ENCODE data around the gene PHACTR3. TPM values are rescaled to one million over a fixed set of nuclear protein-coding genes. Genes with fewer than 3 reads are reported as not detected.

Gene PHACTR3
- total RNA-seq, 1 donor from 2014 or later = 1.6 TPM

DNA sequence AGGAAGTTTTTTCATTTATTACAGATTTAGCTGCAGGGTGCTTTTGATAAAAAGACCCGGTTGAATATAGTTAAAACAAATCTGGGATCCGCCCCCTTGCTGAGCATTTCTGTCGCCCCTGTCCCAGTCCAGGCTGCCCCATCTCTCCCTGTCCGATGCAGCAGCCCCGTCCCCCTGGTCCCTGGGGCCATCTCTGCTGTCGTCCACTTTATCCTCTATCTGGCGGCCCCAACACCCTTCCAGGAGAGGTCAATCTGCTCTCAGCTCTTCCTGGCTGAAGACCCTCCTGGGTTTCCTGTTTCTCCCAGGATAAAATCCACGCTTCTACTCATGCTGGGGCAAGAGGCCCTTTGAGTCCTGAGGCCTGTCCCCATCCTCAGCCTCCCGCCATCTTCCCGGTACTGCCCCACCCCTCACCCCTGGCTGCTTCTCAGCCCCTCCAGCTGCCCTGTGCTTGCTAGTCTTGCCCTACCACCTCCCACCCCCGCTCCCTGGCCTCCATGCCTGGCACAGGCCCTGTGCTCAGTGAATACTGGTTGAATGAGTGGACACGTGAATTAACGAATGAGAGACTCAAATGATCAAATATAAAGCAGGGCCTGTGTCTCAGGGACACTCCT lies 16.0 kb upstream of the PHACTR3 start:
- no peak for DNase-seq (ENCODE audit: low read depth in 2 of 2)

DNA sequence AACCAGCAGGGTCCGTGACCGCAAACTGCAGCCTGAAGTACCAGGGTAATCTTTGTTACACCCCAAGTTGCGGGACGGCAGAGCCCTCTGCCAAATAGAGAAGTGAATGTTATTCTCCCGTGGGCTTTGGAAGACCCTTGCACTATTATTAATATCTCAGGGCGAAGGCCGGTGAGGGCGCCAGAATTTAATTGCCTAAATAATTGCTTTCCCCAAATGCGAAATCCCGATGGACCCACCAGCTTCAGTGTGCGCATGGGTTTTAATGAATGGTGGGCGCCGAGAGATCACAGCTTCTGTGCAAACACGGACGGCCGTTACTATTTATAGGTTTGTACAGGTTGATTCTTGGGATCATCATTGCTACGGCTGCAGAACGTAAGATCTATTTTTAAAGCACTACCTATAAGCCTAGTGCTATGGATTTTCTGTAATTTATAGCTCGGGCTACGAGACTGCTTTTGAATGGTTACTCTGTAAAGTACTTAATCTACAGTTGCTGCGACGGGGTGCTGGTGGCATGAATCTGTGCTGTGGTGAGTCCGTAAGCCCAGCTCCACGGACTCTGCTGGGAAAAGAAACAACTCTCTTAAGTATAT lies 15.2 kb upstream of the PHACTR3 start:
- no peak for DNase-seq (ENCODE audit: low read depth in 2 of 2)

DNA sequence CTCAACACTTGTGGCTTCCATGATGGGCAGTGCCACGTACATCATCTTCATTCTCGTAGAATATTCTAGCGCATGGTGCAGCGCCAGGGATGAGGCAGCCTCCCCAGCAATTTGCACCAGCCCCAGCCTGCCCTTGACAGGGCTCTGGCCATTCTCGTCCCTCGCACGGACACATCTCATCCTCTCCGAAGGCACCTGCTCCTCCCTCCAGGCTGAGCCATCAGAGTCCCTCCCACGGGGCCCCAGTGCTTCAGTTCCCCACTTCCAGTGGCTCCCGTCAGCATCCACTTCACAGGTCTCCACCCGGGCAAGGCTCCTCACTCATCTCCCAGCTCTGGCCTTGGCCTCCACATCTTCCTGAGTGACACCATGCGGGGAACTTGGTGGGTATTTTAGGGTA lies 13.3 kb upstream of the PHACTR3 start:
- DNase-seq (ENCODE audit: low read depth in 2 of 2) = no peak

DNA sequence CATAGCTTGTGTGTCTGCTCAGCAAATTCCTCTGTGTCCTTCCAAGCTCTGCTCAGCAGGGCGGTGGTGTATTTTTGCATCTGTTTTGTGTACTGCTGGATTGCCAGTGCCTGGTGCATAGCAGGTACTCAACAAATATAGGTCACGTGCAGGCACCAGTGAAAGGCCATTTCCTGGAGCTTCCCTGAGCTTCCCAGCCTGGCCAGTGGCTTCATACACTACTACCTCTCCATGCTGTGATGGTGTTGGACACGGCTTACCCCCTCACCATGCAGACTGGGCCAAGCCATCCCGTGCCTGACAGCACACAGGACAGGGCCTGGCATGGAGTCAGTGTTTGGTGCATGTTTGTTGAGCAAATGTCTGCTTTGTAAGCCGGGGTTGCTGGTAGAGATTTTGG lies 7.7 kb upstream of the PHACTR3 start:
- DNase-seq (ENCODE audit: low read depth in 2 of 2) = no peak

DNA sequence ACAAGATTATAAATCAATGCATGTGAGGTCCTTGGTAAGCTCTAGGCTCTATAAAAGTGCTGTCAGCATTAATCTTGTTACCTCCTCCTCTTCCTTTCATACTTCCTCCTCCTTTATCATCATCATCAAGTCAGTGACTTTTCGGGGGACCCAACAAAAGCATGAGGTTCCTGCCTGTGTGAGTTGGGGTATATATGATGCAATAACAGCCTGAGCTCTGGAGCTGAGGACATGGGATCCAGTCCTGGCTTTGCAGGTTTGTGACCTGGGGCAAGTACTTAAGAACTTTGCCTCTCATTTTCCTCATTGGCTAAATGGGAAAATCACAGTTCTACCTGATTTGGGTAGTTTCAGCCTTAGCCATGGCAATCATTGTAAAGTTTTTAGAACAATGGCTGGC lies 7.1 kb upstream of the PHACTR3 start:
- no peak for DNase-seq (ENCODE audit: low read depth in 2 of 2)

DNA sequence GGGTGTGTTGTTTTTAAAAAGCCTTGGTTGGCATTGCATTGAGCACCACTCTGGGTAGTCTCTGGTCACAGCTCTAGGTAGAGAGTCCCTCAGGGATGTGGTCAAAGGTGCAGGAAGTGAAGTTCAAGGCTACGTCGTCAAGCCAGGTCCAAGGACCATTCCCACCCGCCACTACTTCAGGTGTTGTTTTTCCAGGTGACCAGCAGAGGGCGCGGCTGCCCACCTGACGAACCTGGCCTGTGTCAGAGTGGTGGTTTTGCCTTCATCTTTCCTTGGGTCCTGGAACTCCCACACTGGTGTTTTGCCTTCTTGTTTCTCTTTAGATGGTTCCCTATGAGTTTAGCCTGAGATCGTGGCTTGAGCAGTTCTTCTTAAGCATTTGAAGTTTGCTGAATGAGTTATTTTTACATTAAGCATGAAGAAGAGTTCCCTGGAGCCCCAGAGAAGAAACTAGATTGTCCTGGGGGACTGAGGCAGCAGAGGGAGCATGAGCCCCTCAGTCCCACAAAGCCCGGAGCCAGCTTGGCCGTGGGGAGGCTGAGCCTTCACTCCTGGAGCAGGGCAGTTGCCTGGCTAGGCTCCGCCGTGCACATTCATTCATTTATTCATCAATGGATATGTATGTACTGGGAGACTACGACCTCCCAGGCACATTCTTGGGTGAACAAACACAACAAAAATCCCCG lies 5.6 kb upstream of the PHACTR3 start:
- peak; percentile 16 to 44 for DNase-seq (ENCODE audit: low read depth in 2 of 2)

DNA sequence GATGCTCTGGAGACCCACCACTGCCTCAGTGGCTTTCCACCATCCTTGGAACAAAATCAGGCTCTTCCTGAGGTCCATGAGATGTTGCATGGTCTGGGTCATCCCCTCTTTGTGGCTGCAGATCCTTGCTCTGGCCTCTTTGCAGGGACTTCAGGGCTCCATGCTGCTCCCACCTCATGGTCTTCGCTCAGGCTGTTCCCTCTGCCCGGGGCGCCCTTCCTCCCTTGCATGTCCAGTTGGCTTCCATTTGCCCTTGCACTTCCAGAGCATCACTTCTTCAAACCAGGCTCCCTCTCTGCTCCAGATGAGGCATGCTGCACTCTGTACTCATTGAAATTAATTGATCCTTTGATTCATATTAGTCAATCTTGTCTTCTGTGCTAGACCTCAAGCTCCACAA lies 4.4 kb upstream of the PHACTR3 start:
- DNase-seq (ENCODE audit: low read depth in 2 of 2) = no peak

DNA sequence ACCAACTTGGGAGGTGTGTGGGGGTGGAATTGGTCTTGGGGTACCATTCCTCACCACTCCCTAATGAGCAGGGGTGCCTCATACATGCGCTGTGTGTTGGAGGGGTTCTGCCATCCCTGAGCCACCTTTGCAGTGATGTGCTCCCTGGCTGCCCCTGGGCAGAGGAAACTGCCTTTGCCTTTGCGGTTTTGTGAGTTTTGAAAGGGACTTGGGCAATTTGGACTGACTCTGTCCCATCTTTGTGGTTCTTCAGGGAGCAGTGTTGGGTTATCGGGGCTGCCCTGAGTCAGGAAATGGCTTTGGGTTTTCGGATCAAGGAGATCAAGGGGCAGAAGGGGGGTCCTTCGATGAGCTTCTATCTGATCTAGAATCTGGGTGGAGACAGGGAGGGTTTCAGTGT lies 3.9 kb upstream of the PHACTR3 start:
- no peak for DNase-seq (ENCODE audit: low read depth in 2 of 2)

DNA sequence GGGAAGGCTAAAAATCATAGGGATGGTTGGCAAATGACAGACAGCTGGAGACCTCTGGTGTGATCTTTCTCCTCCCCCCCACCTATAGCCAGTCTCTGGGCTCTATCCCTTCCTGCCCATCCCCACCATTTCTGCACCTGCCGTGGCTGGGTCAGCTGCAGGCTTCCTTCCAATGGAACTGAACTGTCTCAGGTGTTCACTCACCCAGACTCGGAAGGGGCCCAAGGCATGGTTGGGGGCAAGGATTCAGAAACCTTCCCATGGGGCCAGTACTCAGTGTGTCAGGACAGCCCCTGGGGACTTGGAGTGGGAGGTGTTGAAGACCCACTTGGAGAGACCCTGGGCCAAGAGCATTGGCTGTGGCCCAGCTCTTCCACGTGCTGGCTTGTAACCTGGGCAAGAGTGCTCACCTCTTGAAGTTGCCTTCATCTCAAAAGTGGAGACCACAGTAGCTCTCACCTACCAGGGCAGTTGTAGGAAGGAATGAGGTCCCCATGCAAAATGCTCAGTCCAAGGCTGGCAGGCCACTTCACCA lies 1.7 kb upstream of the PHACTR3 start:
- DNase-seq (ENCODE audit: low read depth in 2 of 2) = no peak

DNA sequence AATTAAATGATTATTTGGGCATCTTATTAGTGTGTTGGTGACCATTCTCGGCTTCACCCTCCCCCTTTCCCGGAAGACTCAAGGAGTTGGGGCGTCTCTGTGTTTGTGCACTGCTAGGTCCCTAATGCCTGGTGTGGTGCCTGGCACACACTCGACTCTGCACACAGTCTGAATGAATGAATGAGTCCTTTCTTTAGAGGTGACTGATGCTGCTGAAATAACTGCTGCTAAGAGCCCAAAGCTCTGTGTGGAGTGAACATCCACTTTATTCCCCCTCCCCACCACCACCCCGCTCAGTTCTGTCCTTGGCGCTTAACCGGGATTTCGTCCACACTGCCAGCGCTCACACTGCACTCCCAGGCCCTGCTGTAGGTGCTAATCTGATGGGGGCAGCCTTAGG lies 1.2 kb upstream of the PHACTR3 start:
- no peak for DNase-seq (ENCODE audit: low read depth in 2 of 2)

DNA sequence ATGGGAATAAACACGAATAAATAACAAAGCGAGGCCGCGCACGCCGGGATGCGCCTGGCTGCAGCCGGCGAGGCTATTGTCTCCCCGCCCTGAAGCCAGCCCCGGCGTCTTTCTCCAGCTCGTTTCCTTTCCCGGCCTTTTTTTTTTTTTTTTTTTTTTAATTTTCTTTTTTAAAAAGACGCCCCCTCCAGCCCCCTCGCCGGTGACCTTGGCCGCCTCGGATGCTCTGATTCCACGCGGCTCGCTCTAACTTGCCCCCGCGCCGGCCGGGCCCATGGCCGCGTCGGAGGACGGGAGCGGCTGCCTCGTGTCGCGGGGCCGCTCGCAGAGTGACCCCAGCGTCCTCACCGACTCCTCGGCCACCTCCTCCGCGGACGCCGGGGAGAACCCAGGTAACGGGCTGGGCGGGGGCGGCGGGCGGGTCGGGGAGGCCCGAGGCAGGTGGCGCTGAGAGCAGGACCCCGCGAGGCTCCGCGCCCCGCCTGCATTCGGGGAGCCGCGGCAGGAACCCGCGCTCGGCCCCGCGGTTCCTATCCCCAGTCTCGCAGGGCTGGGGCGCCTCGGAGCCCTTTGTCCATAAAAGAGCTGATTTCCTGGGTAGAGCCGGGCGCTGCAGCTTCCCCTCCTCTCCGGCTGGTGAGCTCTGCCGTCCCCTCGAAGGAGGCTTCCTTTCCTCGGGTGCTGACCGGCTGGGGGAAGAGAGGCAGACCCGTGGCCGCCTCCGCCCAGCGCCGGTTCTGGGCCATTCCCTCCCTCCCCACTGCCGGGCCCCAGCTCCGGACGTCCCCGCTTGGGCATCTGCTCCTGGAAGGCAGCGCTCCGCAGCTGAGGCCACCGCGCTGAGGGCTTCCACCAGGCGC lies 631 bp downstream of the PHACTR3 start:
- DNase-seq (ENCODE audit: low read depth in 2 of 2) = no peak

DNA sequence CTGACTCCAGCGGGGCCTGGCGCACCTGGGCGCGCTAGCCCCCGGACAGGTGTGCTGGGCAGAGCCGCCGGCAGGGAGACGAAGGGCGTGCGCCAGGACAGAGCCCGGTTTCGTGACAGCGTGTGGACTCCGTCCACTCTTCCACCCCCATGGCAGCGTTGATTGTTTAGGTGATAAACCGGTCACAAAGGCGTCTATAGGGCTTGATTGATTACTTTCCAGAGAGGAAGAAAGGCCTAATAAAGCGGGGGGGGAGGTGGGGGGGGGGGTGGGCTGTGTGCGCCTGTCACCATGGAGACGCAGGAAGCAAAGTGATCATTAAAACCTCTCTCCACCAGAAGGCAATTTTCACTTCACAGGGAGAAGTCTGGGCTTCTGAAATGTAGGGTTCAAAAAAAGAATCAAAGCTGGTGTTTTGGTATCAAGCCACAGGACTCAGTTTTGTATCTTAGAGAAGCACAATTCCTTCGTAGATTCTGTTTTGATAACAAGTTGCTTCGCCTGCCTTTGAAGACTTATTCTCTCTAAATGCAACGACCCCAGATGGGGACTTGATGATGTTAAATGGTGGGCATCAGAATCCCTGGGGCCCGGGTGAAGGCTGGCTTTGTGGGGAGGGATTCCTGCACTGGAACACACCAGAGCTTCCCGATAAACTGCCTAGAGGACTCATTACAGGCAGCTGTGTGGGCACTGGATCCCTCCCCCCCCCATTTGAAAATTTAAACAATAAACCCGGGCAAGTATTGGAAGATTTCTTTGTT lies 1.4 kb downstream of the PHACTR3 start:
- DNase-seq (ENCODE audit: low read depth in 2 of 2) = no peak

DNA sequence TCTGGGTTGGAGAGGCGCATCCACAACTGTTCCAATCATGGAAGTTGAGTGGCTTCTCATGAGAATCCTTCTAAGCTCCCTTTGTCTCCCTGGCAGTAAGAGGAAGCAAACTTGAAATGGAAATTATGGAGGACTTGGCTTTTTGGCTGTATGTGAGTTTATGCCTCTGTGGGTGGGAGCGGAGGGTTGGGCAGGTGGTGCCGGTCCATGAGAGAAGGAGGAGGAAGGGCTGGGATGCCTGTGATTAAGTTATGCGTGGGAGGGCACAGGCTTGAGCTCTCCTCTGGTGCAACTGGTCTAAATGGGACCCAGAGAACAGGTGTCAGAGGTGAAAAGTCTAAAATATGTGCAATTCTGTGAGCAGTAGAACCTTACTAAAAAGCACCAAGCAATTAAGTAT lies 2.2 kb downstream of the PHACTR3 start:
- DNase-seq (ENCODE audit: low read depth in 2 of 2) = no peak

DNA sequence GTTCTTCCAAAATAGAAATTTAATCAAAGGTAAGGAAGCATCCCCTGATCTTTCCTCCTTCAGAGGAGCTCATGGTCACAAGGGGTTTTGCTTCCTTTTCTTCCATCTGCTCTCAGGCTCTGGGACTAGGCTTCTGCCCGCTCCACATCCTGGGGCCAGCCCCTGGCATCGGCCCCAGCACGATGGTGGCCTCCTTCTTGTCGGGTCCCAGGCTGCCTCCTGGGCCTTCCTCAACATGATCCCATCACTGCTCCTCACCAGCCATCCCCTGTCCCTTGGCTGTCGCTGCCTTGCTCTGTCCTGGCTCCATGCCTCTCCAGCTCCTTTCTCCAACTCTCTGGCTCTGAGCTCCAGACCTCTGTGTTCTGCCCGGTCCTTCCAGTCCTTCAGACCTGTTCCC lies 4.1 kb downstream of the PHACTR3 start:
- no peak for DNase-seq (ENCODE audit: low read depth in 2 of 2)

DNA sequence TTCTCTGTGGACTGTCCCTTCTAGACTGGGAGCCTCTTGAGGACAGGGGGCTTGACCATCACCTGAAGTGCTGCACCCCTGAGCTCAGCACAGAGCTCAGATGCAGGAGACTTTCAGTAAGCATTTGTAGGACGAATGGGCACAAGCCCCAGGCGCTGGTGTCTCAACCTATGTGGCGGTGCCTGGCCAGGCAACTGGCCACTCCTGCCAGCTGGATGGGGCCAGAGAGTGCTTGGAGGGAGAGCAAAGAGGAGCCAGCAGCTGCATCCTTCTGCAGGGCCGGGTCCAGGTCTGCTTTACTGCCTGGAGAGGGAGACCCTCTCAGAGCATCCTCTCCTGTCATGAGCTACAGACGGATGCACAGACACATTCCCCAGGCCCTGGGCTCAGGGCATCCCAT lies 4.5 kb downstream of the PHACTR3 start:
- no peak for DNase-seq (ENCODE audit: low read depth in 2 of 2)

DNA sequence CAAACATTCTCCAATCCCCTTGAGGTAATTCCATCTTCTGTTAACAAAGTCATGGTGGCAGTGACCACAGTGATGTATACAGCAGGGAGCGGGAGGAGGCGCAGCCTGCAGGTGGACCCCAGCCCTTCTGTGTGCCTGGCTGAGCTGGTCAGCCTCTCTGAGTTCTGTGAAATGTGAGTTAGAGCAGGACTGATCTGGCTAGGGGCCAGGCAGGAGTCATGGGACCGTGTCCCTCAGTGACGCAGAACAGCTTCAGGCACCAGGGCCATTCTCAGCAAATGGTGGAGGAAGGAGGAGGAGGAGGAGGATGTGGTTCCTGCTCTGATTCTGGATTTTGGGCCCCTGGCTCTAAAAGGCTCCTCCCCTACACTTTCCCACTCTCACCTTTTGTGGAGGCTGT lies 6.9 kb downstream of the PHACTR3 start:
- DNase-seq (ENCODE audit: low read depth in 2 of 2) = no peak

DNA sequence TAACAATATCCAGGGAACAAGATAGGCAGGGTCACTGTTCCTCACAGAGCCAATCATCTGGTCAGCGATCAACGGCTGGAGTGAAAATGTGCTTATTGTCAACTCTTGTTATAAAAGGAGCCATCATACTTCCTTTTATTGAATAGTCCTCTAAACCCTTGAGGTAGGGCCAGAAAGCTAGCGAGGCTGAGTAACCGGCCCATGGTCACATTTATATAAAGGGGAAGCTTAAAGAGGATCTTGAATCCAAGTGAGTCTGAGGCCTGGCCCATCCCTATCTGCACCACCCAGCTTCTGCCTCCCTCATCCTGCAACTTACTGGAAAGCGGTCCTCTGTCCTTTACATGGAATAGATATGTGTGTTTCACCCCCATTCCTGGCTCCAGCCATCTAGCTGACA lies 9.5 kb downstream of the PHACTR3 start:
- DNase-seq (ENCODE audit: low read depth in 2 of 2) = no peak

DNA sequence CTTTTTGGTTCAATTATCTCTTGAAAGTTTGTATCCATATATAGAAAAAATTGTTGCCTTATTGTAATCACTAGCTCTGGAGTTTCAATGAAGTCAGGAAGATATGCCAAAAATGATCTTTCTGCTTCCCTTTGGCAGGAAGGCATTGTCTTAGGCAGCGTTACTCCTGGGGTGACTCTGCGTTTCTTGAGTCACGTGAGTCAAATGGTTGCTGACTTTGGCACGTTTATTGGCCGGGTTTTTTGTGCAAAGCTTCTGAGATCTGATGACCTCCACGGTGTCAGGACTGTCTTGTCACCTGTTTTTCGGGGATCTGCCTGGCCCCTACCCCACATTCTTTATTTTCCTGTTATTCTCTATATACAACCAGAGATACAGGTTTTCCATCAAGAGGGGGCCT lies 10.4 kb downstream of the PHACTR3 start:
- DNase-seq (ENCODE audit: low read depth in 2 of 2) = no peak

DNA sequence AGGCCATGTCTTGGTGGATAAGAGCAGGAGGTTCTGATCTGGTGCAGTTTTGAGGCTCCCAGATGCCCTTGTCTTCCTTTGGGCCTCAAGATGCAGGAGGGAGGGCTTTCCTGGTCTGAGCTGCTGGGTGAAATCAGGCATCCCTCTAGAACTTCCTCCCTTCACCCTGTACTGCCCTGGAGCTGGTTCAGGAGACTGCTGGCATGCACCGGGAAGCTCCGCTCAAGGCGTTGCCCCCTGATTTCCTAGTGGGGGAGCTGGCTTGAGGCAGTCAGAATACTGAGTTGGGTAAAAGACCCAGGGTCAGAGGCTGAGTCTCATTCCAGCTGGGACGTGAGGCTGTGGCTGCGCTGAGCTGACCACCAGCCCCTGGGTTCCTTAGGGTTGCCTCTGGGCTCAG lies 12.0 kb downstream of the PHACTR3 start:
- DNase-seq (ENCODE audit: low read depth in 2 of 2) = no peak

DNA sequence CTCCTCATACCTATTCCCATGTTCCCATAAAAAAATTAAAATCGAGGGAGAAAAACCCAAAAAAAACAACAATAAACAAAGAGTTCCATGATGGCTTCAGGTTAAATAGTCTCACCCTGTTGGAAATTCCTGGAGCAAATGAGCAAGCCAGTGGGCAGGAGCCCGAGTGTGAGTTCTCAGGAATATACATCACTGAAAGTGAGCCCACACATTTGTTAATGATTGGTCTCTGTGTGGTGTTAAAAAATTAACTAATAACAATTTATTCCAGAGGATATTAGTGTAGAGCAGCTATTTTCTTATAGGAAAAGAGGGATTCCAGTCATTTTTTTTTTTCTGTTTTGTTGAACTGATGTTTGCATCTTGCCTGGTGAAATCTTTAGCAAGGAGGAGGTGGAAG lies 12.9 kb downstream of the PHACTR3 start:
- DNase-seq (ENCODE audit: low read depth in 2 of 2) = no peak

DNA sequence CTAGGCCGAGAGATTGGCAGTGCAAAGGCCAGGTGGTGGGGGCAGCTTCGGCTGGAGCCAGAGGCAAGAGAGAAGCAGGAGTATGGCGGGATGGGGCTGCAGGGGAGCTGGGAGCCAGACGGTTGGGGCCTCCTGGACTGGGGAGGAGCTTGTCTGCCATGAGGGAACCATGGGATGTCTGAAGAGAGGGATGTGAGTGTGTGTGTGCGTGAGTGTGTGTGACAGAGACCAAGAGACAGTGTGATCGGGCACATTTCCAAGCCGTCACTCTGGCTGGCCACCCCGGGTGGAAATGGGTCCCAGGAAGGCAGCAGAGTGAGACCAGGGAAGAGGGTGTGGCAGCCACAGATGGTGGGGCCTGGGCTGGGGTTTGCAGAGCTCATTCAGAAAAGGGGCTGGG lies 13.8 kb downstream of the PHACTR3 start:
- no peak for DNase-seq (ENCODE audit: low read depth in 2 of 2)
